Myocyte (in vitro differentiated cells): ENCODE results near the gene CKMT1A. TPM values are rescaled to one million over a fixed set of nuclear protein-coding genes. Genes with fewer than 3 reads are reported as not detected.
"Not testable (repeated sequence)": the region's sequence is repeated elsewhere in the genome, so short reads cannot be mapped to it uniquely, and the experiment has no call there.

Experiments used
- DNase-seq: peaks from one replicate; pipeline ENCODE4 v3.0.0-alpha.2; 2012; ENCODE audit warnings: low read depth
- total RNA-seq: library from RNA; depleted of rRNA; stranded (reverse); fragments of >200 nt; gene quantifications from 2 replicates; pipeline ENCODE4 v1.2.3, GENCODE V29; 2014

The CKMT1A gene
- total RNA-seq, 1 donor from 2014 or later = not detected

- DNase-seq = not testable (repeated sequence)
Measured at GRCh38 chr15:43746903-43747309, 53.2 kb downstream of the CKMT1A start.

GRCh38 chr15:43748376-43748775 lies 54.7 kb downstream of the CKMT1A start:
- DNase-seq = no peak

Other genes starting within 250 kb of the CKMT1A start
- 74.8 and 86.4 TPM in 2 replicates for gene TP53BP1, start 200.7 kb upstream of the CKMT1A start, total RNA-seq
- gene MAP1A, start 176.3 kb upstream of the CKMT1A start, total RNA-seq = 332 and 364 TPM in 2 replicates
- gene PPIP5K1, start 103.7 kb upstream of the CKMT1A start, total RNA-seq = 9.9 and 10.5 TPM in 2 replicates
- gene CKMT1B, start 99.8 kb upstream of the CKMT1A start, total RNA-seq = not detected in 2 replicates
- 0.08 TPM in 1 of 2 replicates, not detected in the other for gene STRC, start 75.1 kb upstream of the CKMT1A start, total RNA-seq
- 0.16 and 0.62 TPM in 2 replicates for gene CATSPER2, start 45.0 kb upstream of the CKMT1A start, total RNA-seq
- gene PDIA3, start 52.6 kb downstream of the CKMT1A start, total RNA-seq = 126 and 204 TPM in 2 replicates
- gene ELL3, start 83.1 kb downstream of the CKMT1A start, total RNA-seq = 2.2 and 2.7 TPM in 2 replicates
- 973 and 1,357 TPM in 2 replicates for gene SERF2, start 98.5 kb downstream of the CKMT1A start, total RNA-seq
- 0.10 TPM in 1 of 2 replicates, not detected in the other for gene SERINC4, start 106.4 kb downstream of the CKMT1A start, total RNA-seq
- 16.3 and 16.8 TPM in 2 replicates for gene HYPK, start 106.7 kb downstream of the CKMT1A start, total RNA-seq
- gene MFAP1, start 130.8 kb downstream of the CKMT1A start, total RNA-seq = 26.4 and 31.2 TPM in 2 replicates
- gene WDR76, start 133.1 kb downstream of the CKMT1A start, total RNA-seq = 1.7 and 4.1 TPM in 2 replicates